GM12873 (cell line): Measurements from ENCODE around the gene MRI1.

Source experiments
- CTCF ChIP-seq: IDR thresholded peaks from 2 replicates; pipeline ENCODE4 v1.5.1; 2012; ENCODE audit warnings: low read depth, mild to moderate bottlenecking, moderate library complexity, low read length, control low read depth; ENCODE audit not compliant: insufficient read depth; ENCODE audit errors: missing control alignments

MRI1 gene

GRCh38 chr19:13729859-13730258 lies 34.5 kb upstream of the MRI1 start:
- no peak for TF ChIP-seq CTCF

- no peak for TF ChIP-seq CTCF
These were observed 33.0 kb upstream of the MRI1 start for GRCh38 chr19:13731147-13731964.

DNA sequence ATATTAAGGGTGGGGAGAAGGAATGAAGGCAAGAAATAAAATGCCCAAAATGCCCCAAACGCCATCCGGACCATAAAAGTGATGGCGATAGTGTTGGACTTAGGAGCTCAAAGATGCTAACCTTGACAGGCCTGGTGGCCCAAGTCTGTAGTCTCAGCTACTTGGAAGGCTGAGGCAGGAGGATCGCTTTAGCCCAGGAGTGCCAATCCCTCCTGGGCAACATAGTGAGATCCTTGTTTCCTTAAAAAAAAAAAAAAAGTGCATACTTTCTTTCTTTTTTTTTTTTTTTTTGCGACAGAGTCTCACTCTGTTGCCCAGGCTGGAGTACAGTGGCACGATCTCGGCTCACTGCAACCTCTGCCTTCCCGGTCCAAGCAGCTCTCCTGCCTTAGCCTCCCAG lies 32.0 kb upstream of the MRI1 start:
- TF ChIP-seq CTCF: no peak

DNA sequence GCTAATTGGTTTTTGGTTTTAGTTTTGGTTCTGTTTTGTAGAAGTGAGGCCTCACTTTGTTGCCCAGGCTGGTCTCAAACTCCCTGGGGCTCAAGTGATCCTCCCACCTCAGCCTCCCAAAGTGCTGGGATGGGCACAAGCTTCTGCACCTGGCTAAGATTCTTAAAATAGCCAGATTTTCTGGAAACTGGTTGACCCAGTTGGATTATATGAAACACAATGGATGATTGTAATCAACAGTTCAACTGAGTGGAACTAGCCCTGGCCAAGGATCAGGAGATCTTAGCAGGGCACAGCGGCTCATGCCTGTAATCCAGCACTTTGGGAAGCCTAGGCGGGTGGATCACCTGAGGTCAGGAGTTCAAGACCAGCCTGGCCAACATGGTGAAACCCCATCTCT lies 29.6 kb upstream of the MRI1 start:
- TF ChIP-seq CTCF: no peak

GRCh38 chr19:13738073-13738472 lies 26.2 kb upstream of the MRI1 start:
- TF ChIP-seq CTCF: no peak

- TF ChIP-seq CTCF: no peak
These were observed 22.4 kb upstream of the MRI1 start for GRCh38 chr19:13741893-13742292.

- TF ChIP-seq CTCF: no peak
These were observed 21.6 kb upstream of the MRI1 start for GRCh38 chr19:13742756-13743155.

- no peak for TF ChIP-seq CTCF
These were observed 20.1 kb upstream of the MRI1 start for GRCh38 chr19:13744174-13744573.
